Coronary artery (tissue), 2 donors: ENCODE data around the gene RBBP8NL.
"Not testable (repeated sequence)": the region's sequence is repeated elsewhere in the genome, so short reads cannot be mapped to it uniquely, and the experiment has no call there.

Experiments
- DNase-seq: peaks from one replicate; pipeline ENCODE4 v3.0.0-alpha.2; 2017; ENCODE audit warnings: low spot score
- H3K27ac ChIP-seq, 2 donors: fragments of 200-600 bp; sonication (generic); one replicate each; pipeline ENCODE4 v1.5.1; 2016 to 2019
- H3K4me3 ChIP-seq: fragments of 200-600 bp; sonication (generic); 2 replicates; pipeline ENCODE4 v1.5.1; 2016; ENCODE audit warnings: mild to moderate bottlenecking, moderate library complexity
- CTCF ChIP-seq: fragments of 200-600 bp; sonication (generic); IDR thresholded peaks from one replicate; pipeline ENCODE4 v1.5.1; 2019; ENCODE audit warnings: antibody characterized with exemption

RBBP8NL gene

GRCh38 chr20:62378215-62378614 is 49.1 kb downstream of the RBBP8NL start:
- DNase-seq: no peak
- H3K4me3 ChIP-seq: no peak overlapping the region
- peak overlapping the region in 1 of 2 donors; percentile 85 for H3K27ac ChIP-seq
- no peak for TF ChIP-seq CTCF

GRCh38 chr20:62377615-62378178 is 49.6 kb downstream of the RBBP8NL start:
- DNase-seq: no peak
- peak overlapping the region; percentile 74 to 85 for H3K27ac ChIP-seq
- TF ChIP-seq CTCF: no peak
- no peak overlapping the region for H3K4me3 ChIP-seq

- TF ChIP-seq CTCF: no peak
- DNase-seq: no peak
- Histone ChIP-seq H3K4me3 (no peak overlapping the region), H3K27ac (peak overlapping the region; percentile 74 to 85)
Observed at GRCh38 chr20:62377064-62377461, 50.3 kb downstream of the RBBP8NL start.

DNA sequence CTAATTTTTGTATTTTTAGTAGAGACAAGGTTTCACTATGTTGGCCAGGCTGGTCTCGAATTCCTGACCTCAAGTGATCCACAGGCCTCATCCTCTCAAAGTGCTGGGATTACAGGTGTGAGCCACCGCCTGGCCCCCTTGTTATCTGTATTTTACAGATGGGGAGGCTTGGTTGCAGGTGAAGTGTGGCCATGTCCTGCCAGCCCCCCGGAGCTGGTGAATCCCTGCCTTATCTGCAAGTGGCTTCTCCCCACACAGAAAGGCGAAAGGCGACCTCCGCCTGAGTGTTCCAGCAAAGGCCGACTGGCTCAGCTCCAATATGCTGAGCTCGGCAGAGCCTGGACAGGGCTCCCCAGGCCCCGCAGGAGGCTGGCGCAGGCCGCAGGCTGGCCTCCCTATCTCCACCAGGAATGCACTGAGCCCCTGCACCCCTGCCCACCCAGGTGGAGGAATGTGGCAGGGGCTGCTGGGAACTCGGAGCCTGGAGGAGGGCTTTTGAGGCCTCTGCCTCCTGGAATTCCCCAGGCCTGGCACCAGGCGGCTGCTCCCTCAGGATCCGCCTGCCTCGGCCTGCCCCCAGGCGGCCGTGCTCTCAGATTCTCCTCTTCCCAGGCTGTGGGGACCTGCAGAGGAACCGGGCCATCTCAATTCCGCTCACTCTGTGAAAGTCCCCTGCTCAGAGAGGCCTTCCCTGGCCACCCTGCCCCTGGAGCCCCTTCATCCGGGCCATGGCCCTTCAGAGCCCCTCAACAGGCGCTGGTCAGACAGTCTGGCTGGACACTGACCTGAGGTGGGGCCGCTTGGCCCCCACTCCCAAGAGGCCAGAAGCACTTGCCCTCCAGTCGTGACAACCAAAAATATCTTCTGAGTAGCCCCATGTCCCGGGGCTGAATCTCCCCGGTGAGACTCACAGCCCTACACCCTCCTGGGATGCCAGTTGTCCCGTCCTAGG is 51.0 kb downstream of the RBBP8NL start:
- DNase-seq: no peak
- peak overlapping the region; percentile 74 to 85 for H3K27ac ChIP-seq
- TF ChIP-seq CTCF: peak; percentile 46
- peak overlapping the region; percentile 37 for H3K4me3 ChIP-seq

- TF ChIP-seq CTCF: no peak
- Histone ChIP-seq H3K4me3 (no peak overlapping the region), H3K27ac (peak overlapping the region; percentile 74 to 85)
- DNase-seq: no peak
Observed at GRCh38 chr20:62374331-62375152, 52.8 kb downstream of the RBBP8NL start.

- not testable (repeated sequence) for DNase-seq, H3K4me3 ChIP-seq
- peak overlapping the region; percentile 74 to 85 for H3K27ac ChIP-seq
Observed at GRCh38 chr20:62373631-62374179, 53.6 kb downstream of the RBBP8NL start.
